IPS-15b (cell line): ENCODE data around the gene SPART.

Source experiments
- H3K27me3 ChIP-seq: one replicate; pipeline ENCODE4 v1.6.1; 2013; ENCODE audit warnings: low read length; ENCODE audit not compliant: control insufficient read depth, insufficient read depth
- H3K36me3 ChIP-seq: one replicate; pipeline ENCODE4 v1.6.1; 2013; ENCODE audit warnings: low read length; ENCODE audit not compliant: control insufficient read depth, insufficient read depth
- H3K4me1 ChIP-seq: one replicate; pipeline ENCODE4 v1.6.1; 2013; ENCODE audit warnings: mild to moderate bottlenecking, low read length; ENCODE audit not compliant: control insufficient read depth, insufficient read depth
- H3K4me3 ChIP-seq: one replicate; pipeline ENCODE4 v1.5.1; 2013; ENCODE audit warnings: low read depth, low read length
- H3K9ac ChIP-seq: one replicate; pipeline ENCODE4 v1.6.1; 2013; ENCODE audit warnings: low read depth, mild to moderate bottlenecking, low read length
- H3K9me3 ChIP-seq: one replicate; pipeline ENCODE4 v1.6.1; 2013; ENCODE audit warnings: mild to moderate bottlenecking, low read length; ENCODE audit not compliant: control insufficient read depth, insufficient read depth

The SPART gene

DNA sequence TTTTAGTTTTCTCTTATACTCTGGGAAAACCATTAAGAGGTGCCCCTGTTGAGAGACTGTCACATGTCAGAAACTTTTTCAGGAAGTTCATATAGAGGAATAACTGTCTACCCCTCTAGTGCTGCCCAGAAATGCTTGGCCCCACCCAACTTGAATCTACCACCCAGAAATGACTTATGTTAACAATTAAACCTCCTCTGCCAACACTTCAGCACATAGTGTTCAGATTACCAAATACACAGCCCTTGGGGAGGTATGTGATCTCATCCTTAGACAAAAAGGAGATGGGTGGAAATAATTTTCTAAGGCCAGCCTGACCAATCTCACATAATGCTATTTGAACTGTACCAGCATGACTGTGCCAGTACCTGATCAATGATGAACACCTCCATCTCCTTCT is 84.2 kb downstream of the SPART start:
- no peaks in the 10 kb centered on the region for H3K27me3 ChIP-seq
- no peak overlapping the region for H3K4me3 ChIP-seq
- no peaks in the 10 kb centered on the region for H3K4me1 ChIP-seq
- H3K9me3 ChIP-seq, result no peaks in the 10 kb centered on the region
- no peak overlapping the region for H3K9ac ChIP-seq
- H3K36me3 ChIP-seq, result peaks cover 5% of the 10 kb centered on the region

DNA sequence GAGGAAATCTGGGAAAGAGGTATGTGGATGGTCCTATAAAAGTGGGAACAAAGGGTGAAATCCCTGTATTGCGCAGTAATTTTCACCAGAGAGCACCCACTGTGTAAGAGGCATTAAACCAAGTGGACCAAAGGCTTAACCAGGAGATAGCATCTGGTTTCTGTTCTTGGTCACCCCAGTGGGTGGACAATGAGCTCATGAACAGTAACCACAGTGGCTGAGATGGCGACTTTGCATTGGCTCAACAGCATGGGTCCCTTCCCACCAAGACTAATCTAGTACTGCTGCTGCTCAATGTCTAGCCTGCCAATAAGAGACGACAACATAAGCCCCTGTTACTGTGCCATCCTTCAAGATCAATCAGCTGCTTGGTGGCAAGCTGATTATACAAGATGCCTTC is 85.2 kb downstream of the SPART start:
- Histone ChIP-seq H3K4me3 (no peak overlapping the region), H3K36me3 (peaks cover 9% of the 10 kb centered on the region), H3K27me3 (no peaks in the 10 kb centered on the region), H3K9me3 (no peaks in the 10 kb centered on the region), H3K4me1 (no peaks in the 10 kb centered on the region), H3K9ac (no peak overlapping the region)

DNA sequence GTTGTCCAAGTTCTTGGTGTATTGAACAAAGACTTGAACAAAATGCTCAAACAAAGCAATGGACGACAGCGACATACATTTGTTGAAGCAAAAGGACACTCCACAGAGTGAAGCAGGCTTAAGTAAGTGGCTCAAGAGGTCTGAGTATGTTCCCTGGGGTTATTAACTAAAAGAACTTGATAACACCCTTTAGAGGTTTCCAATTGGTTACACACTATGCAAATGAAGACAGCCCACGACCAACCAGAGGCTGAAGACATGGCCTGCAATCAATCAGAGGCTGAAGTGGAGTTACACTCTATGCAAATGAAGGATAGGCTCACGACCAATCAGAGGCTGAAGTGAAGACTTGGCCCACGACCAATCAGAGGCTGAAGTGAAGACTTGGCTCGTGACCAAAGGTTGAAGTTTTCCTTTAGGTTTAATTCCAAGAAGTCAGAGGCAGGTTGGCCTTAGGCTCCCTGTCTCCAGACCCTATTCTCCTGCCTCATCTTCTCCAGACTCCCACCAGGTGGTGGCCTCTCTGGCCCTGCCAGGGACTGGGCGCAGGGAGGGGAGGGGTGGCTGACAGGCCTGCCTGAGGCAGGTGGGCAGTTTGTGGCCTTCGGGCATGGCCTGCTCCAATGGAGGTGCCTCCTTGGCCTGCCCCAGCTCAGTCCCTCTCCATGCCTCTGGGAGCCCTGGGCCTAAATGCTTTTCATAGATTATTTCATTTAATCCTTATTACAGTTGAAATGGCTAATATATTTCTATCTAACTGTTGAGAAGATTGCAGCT is 86.6 kb downstream of the SPART start:
- no peak overlapping the region for H3K4me3 ChIP-seq
- no peaks in the 10 kb centered on the region for H3K9me3 ChIP-seq
- H3K9ac ChIP-seq, result no peak overlapping the region
- peaks cover 13% of the 10 kb centered on the region for H3K36me3 ChIP-seq
- H3K4me1 ChIP-seq, result no peaks in the 10 kb centered on the region
- H3K27me3 ChIP-seq, result no peaks in the 10 kb centered on the region

DNA sequence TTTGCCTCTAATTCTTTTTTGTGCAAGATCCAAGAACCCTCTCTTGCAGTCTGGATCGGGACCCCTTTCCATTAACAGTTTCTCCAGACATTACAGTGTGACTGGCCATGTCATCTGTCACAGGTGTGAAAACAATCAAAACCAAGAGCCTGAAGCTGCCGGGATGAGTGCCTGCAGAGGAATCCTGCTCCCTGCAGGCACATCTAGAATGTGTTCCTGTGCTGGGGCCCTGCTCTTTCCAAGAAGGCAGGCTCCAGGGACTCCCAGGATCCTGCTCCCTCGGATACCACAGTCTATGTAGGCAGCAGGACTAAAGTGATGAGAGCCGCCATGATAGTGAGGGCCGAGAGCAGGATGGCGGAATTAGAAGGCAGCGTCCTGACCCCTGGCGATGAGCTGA is 87.4 kb downstream of the SPART start:
- H3K4me1 ChIP-seq, result no peaks in the 10 kb centered on the region
- peaks cover 13% of the 10 kb centered on the region for H3K36me3 ChIP-seq
- no peaks in the 10 kb centered on the region for H3K9me3 ChIP-seq
- H3K9ac ChIP-seq, result no peak overlapping the region
- H3K4me3 ChIP-seq, result no peak overlapping the region
- H3K27me3 ChIP-seq, result no peaks in the 10 kb centered on the region
